DND-41 (cell line): ENCODE results near the gene COL13A1.

Source experiments
- EZH2 ChIP-seq: IDR thresholded peaks from 3 replicates; pipeline ENCODE4 v1.6.1; 2012; ENCODE audit warnings: borderline replicate concordance, low read depth, mild to moderate bottlenecking, moderate library complexity, low read length, inconsistent platforms; ENCODE audit not compliant: severe bottlenecking
- TF ChIP-seq, protein P1 (sequence below): IDR thresholded peaks from 2 replicates; pipeline ENCODE4 v1.5.1; 2012; ENCODE audit warnings: borderline replicate concordance, low read length, moderate library complexity, mild to moderate bottlenecking; ENCODE audit not compliant: poor library complexity, severe bottlenecking; ENCODE audit errors: extremely low read depth

DNA sequence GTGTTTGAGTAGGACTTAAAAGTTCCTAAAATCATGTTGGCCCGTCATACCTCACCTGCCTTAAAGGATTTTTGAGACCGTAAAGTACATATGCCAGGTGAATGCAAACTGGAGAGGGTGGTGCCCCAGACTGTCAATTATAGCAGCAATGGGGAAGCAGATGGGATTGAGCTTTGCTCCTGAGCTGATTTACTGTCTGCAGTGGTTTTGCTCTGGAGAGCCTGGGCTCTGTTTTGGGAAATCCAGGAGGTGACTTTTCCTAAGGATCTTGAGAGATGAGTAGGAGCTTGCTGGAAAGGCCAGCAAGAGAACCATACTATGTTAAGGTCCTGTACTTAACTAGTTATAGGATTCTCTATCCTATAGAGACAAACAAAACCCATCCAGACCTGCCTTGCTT, 43.0 kb downstream of the COL13A1 start:
- no peak for TF ChIP-seq EZH2
- TF ChIP-seq, protein P1, sequence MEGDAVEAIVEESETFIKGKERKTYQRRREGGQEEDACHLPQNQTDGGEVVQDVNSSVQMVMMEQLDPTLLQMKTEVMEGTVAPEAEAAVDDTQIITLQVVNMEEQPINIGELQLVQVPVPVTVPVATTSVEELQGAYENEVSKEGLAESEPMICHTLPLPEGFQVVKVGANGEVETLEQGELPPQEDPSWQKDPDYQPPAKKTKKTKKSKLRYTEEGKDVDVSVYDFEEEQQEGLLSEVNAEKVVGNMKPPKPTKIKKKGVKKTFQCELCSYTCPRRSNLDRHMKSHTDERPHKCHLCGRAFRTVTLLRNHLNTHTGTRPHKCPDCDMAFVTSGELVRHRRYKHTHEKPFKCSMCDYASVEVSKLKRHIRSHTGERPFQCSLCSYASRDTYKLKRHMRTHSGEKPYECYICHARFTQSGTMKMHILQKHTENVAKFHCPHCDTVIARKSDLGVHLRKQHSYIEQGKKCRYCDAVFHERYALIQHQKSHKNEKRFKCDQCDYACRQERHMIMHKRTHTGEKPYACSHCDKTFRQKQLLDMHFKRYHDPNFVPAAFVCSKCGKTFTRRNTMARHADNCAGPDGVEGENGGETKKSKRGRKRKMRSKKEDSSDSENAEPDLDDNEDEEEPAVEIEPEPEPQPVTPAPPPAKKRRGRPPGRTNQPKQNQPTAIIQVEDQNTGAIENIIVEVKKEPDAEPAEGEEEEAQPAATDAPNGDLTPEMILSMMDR, result no peak
